SK-N-SH (cell line): ENCODE measurements around the gene MLYCD. TPM values are rescaled to one million over a fixed set of nuclear protein-coding genes. Genes with fewer than 3 reads are reported as not detected.

ENCODE experiments used
- CTCF ChIA-PET: fragments of 300-600, 350-600 bp; formaldehyde crosslinking; extraction: SDS; loops from one replicate; lab custom pipeline; 2021; lab: Yijun Ruan, JAX
- POLR2A ChIA-PET: fragments of 350-600 bp; sonication (Branson Sonifier 250); formaldehyde crosslinking; extraction: SDS; loops from one replicate; lab custom pipeline; 2020; ENCODE audit warnings: antibody characterized with exemption, inconsistent platforms; lab: Yijun Ruan, JAX
- DNase-seq: peaks from one replicate; pipeline ENCODE4 v3.0.0; 2012
- H2AFZ ChIP-seq: fragments of 200-600 bp; sonication (generic); 2 replicates; pipeline ENCODE4 v1.8.1; 2016; ENCODE audit warnings: antibody characterized with exemption, mild to moderate bottlenecking, low read depth
- H3F3A ChIP-seq: fragments of 200-600 bp; sonication (generic); replicated peaks from 2 replicates; pipeline ENCODE3; 2016; ENCODE audit warnings: antibody characterized with exemption, mild to moderate bottlenecking; ENCODE audit not compliant: insufficient read depth
- H3K27ac ChIP-seq, 2 experiments: fragments of 200-500 bp in 1 of 2; fragments of 200-600 bp in 1 of 2; sonication (Bioruptor generic) in 1 of 2; sonication (generic), shearing (Covaris generic) in 1 of 2; 2 replicates each; pipeline versions ENCODE4 v1.5.1 to v1.6.1; 2014 to 2016; ENCODE audit warnings: low read depth in 2 of 2, inconsistent platforms in 1 of 2, low read length in 1 of 2, mild to moderate bottlenecking in 1 of 2, mixed read lengths in 1 of 2
- H3K27me3 ChIP-seq: fragments of 200-600 bp; sonication (generic), shearing (Covaris generic); 2 replicates; pipeline ENCODE4 v1.6.1; 2016; ENCODE audit warnings: mixed run types; ENCODE audit not compliant: insufficient read depth
- H3K36me3 ChIP-seq, 2 experiments: fragments of 200-500 bp in 1 of 2; fragments of 200-600 bp in 1 of 2; sonication (Bioruptor generic) in 1 of 2; sonication (generic) in 1 of 2; replicated peaks in 1 of 2; 2 replicates each; pipeline versions ENCODE3 to v1.5.1; 2014 to 2016; ENCODE audit warnings: low read length in 1 of 2, mild to moderate bottlenecking in 1 of 2; ENCODE audit not compliant: insufficient read depth in 2 of 2, control insufficient read depth in 1 of 2
- H3K4me1 ChIP-seq, 2 experiments: fragments of 200-500 bp in 1 of 2; fragments of 200-600 bp in 1 of 2; sonication (Bioruptor generic) in 1 of 2; sonication (generic), shearing (Covaris generic) in 1 of 2; 2 replicates each; pipeline versions ENCODE4 v1.5.1 to v1.6.1; 2014 to 2016; ENCODE audit warnings: low read depth in 1 of 2, low read length in 1 of 2, mixed run types in 1 of 2; ENCODE audit not compliant: insufficient read depth in 2 of 2, control insufficient read depth in 1 of 2
- H3K4me2 ChIP-seq: fragments of 200-600 bp; sonication (generic), shearing (Covaris generic); 2 replicates; pipeline ENCODE4 v1.6.1; 2017; ENCODE audit warnings: mixed run types
- H3K4me3 ChIP-seq, 2 experiments: fragments of 200-500 bp in 1 of 2; fragments of 200-600 bp in 1 of 2; sonication (Bioruptor generic) in 1 of 2; sonication (generic), shearing (Covaris generic) in 1 of 2; 2 replicates each; pipeline versions ENCODE4 v1.5.1 to v1.8.1; 2014 to 2016; ENCODE audit warnings: low read depth in 2 of 2, inconsistent platforms in 1 of 2, low read length in 1 of 2, mild to moderate bottlenecking in 1 of 2, mixed read lengths in 1 of 2, moderate library complexity in 1 of 2
- H3K79me2 ChIP-seq: fragments of 200-600 bp; sonication (generic); 2 replicates; pipeline ENCODE4 v1.8.1; 2017; ENCODE audit warnings: mild to moderate bottlenecking; ENCODE audit not compliant: insufficient read depth
- H3K9ac ChIP-seq: fragments of 200-600 bp; sonication (generic); 2 replicates; pipeline ENCODE4 v1.6.1; 2017; ENCODE audit warnings: mixed run types
- H3K9me2 ChIP-seq: fragments of 200-600 bp; sonication (generic); 2 replicates; pipeline ENCODE4 v1.6.1; 2017; ENCODE audit warnings: mixed run types
- H3K9me3 ChIP-seq: fragments of 200-600 bp; sonication (generic); 2 replicates; pipeline ENCODE4 v1.6.1; 2017; ENCODE audit warnings: mixed run types, mild to moderate bottlenecking, moderate library complexity
- H4K20me1 ChIP-seq: fragments of 200-600 bp; sonication (generic); 2 replicates; pipeline ENCODE4 v1.6.1; 2017; ENCODE audit warnings: mild to moderate bottlenecking, mixed run types; ENCODE audit not compliant: insufficient read depth
- EZH2phosphoT487 ChIP-seq: fragments of 200-600 bp; sonication (generic); IDR thresholded peaks from 2 replicates; pipeline ENCODE4 v1.6.1; 2017; ENCODE audit warnings: low read depth, mixed run types, mild to moderate bottlenecking, antibody characterized with exemption, moderate library complexity, borderline replicate concordance
- FOSL2 ChIP-seq: IDR thresholded peaks from 2 replicates; pipeline ENCODE4 v1.4.0; 2012; ENCODE audit warnings: low read depth, mild to moderate bottlenecking, moderate library complexity, borderline replicate concordance
- GABPA ChIP-seq: IDR thresholded peaks from 2 replicates; pipeline ENCODE4 v1.4.0; 2012; ENCODE audit warnings: low read depth, mild to moderate bottlenecking
- PBX3 ChIP-seq: IDR thresholded peaks from 2 replicates; pipeline ENCODE4; 2012
- POLR2AphosphoS5 ChIP-seq: IDR thresholded peaks from 2 replicates; pipeline ENCODE4 v1.6.1; 2012; ENCODE audit warnings: low read depth, low read length
- REST ChIP-seq: IDR thresholded peaks from 2 replicates; pipeline ENCODE4 v1.6.1; 2012; ENCODE audit warnings: mild to moderate bottlenecking, low read depth, low read length, moderate library complexity
- RFX5 ChIP-seq: IDR thresholded peaks from 2 replicates; pipeline ENCODE4 v1.6.1; 2012; ENCODE audit warnings: mild to moderate bottlenecking, improper control_type of control experiment, low read length
- RXRA ChIP-seq: IDR thresholded peaks from 2 replicates; pipeline ENCODE4 v1.4.0; 2012; ENCODE audit warnings: low read depth, mild to moderate bottlenecking, borderline replicate concordance
- ZBTB33 ChIP-seq: IDR thresholded peaks from 2 replicates; pipeline ENCODE4 v1.4.0; 2012; ENCODE audit warnings: low read depth, borderline replicate concordance
- WGBS: methylation state at CpG from one replicate; pipeline ENCODE4 v1.1.6; 2017; ENCODE audit warnings: low lambda C conversion rate; 5-methylcytosine and 5-hydroxymethylcytosine counted together
- polyA plus RNA-seq, 3 experiments: library from polyadenylated mRNA; depleted of rRNA; stranded (reverse); fragments of >200 nt; gene quantifications; 2 replicates each; pipeline ENCODE4 v1.2.3, GENCODE V29; 2012
- TF ChIP-seq, protein P1 (sequence below): IDR thresholded peaks from 2 replicates; pipeline ENCODE4 v1.4.0; 2012; ENCODE audit warnings: low read depth, borderline replicate concordance

MLYCD gene
- polyA plus RNA-seq, 1 of the 3 experiments (the other 2 are of a cell fraction): 2.4 TPM

DNA sequence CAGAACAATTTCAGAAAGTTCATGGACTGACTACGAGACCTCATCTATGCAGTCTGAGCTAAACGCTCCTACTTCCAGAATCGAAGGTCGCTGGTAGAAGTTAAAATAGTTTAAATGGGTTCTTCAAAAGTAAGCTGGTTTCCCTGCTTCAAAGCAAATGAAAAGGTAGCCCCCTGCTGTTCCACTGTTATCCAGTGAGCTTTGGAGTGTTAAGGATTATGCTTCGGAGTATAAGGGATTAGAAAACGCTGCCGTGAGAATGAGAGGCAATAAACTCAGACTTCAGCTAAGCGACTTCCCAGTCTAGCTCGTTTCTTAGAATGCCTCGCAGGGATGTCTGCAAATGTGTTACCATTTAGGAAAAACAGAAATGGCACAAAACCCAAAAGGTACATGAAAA is 12.4 kb downstream of the MLYCD start:
- Histone ChIP-seq H3K79me2 (no peaks in the 10 kb centered on the region), H3K9me2 (no peaks in the 10 kb centered on the region), H3K4me2 (no peak overlapping the region), H3K4me1 (no peaks in the 10 kb centered on the region), H3K27me3 (no peaks in the 10 kb centered on the region), H3K9me3 (no peaks in the 10 kb centered on the region), H3K27ac (no peak overlapping the region), H2AFZ (no peak overlapping the region), H3F3A (no peaks in the 10 kb centered on the region), H3K4me3 (no peak overlapping the region), H3K36me3 (peaks cover 8 to 64% of the 10 kb centered on the region in 2 experiments), H3K9ac (no peak overlapping the region), H4K20me1 (no peaks in the 10 kb centered on the region)
- WGBS: 97% methylated on average over 10 of the region's 10 CpGs
- POLR2A ChIA-PET: interaction anchor here (0.7 kb wide), 1 partner anchor 13 kb away, joined by 3 read pairs; no protein-coding TSS in a partner anchor
- DNase-seq: no peak
- CTCF ChIA-PET: interaction anchor here (1.0 to 2.5 kb wide), 4 partner anchors 12 to 154 kb away, joined by 3 to 8 read pairs (median 6); partner anchors contain the start of gene MLYCD
- TF ChIP-seq ZBTB33 (no peak), FOSL2 (no peak), RFX5 (no peak)
- TF ChIP-seq, protein P1, sequence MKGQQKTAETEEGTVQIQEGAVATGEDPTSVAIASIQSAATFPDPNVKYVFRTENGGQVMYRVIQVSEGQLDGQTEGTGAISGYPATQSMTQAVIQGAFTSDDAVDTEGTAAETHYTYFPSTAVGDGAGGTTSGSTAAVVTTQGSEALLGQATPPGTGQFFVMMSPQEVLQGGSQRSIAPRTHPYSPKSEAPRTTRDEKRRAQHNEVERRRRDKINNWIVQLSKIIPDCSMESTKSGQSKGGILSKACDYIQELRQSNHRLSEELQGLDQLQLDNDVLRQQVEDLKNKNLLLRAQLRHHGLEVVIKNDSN: no peak

- H3K27me3 ChIP-seq: no peaks in the 10 kb centered on the region
- peaks cover 3 to 57% of the 10 kb centered on the region in 2 experiments for H3K36me3 ChIP-seq
- no peak overlapping the region for H3K27ac ChIP-seq
- H3K9me2 ChIP-seq: no peaks in the 10 kb centered on the region
- no peaks in the 10 kb centered on the region for H3F3A ChIP-seq
- no peaks in the 10 kb centered on the region for H4K20me1 ChIP-seq
- H3K9ac ChIP-seq: no peak overlapping the region
- no peak for TF ChIP-seq REST
- no peak for TF ChIP-seq POLR2AphosphoS5
- no peak for TF ChIP-seq PBX3
- no peak for TF ChIP-seq RXRA
- no peak for TF ChIP-seq EZH2phosphoT487
- no peak for TF ChIP-seq GABPA
- TF ChIP-seq, protein P1: no peak
- no peak for DNase-seq
- no peaks in the 10 kb centered on the region for H3K9me3 ChIP-seq
- no peak overlapping the region for H3K4me3 ChIP-seq
- H3K4me2 ChIP-seq: no peak overlapping the region
- POLR2A ChIA-PET: no interaction called here
- no peaks in the 10 kb centered on the region for H3K4me1 ChIP-seq
- no peak overlapping the region for H2AFZ ChIP-seq
- WGBS: 95% methylated on average over 8 of the region's 12 CpGs
- no peaks in the 10 kb centered on the region for H3K79me2 ChIP-seq
- CTCF ChIA-PET: interaction anchor here (0.5 to 3.9 kb wide), 5 partner anchors 13 to 153 kb away, joined by 3 to 16 read pairs (median 7); no protein-coding TSS in a partner anchor
Observed at GRCh38 chr16:83912519-83913244, 13.8 kb downstream of the MLYCD start.
